HepG2 (cell line): ENCODE results near the gene SLC4A5. TPM values are rescaled to one million over a fixed set of nuclear protein-coding genes. Genes with fewer than 3 reads are reported as not detected.

Experiments used
- GMEB1 ChIP-seq: sonication (generic); formaldehyde crosslinking; IDR thresholded peaks from 2 replicates; pipeline ENCODE4 v1.5.1; 2020; ENCODE audit warnings: missing genetic modification reagents, mild to moderate bottlenecking, borderline replicate concordance
- HOXA5 ChIP-seq: sonication (generic); formaldehyde crosslinking; IDR thresholded peaks from 2 replicates; pipeline ENCODE4 v1.4.0; 2020; ENCODE audit warnings: missing genetic modification reagents
- ISL2 ChIP-seq: sonication (generic); formaldehyde crosslinking; IDR thresholded peaks from 2 replicates; pipeline ENCODE4 v1.5.0; 2020; ENCODE audit warnings: missing genetic modification reagents
- ISX ChIP-seq: sonication (generic); formaldehyde crosslinking; conservative IDR thresholded peaks from 2 replicates; pipeline ENCODE4 v1.5.0; 2020; ENCODE audit warnings: missing genetic modification reagents
- KDM5A ChIP-seq: fragments of 200-600 bp; sonication (generic); IDR thresholded peaks from 2 replicates; pipeline ENCODE4 v1.7.0; 2018; ENCODE audit warnings: antibody characterized with exemption, mild to moderate bottlenecking, low read length, borderline replicate concordance
- MBD4 ChIP-seq: IDR thresholded peaks from 2 replicates; pipeline ENCODE4 v1.6.1; 2012; ENCODE audit warnings: low read length, inconsistent platforms, borderline replicate concordance
- PCBP2 ChIP-seq: fragments of 200-400 bp; formaldehyde crosslinking; optimal IDR thresholded peaks from 2 replicates; pipeline ENCODE3; 2018; ENCODE audit warnings: low read length, low read depth; ENCODE audit not compliant: poor library complexity, severe bottlenecking
- PLRG1 ChIP-seq: fragments of 450-650 bp; conservative IDR thresholded peaks from 2 replicates; pipeline ENCODE4 v1.6.1; 2016
- SALL1 ChIP-seq: sonication (generic); formaldehyde crosslinking; IDR thresholded peaks from 2 replicates; pipeline ENCODE4 v1.8.0; 2022; ENCODE audit warnings: mild to moderate bottlenecking, missing genetic modification reagents
- SP140L ChIP-seq: sonication (generic); formaldehyde crosslinking; IDR thresholded peaks from 2 replicates; pipeline ENCODE4 v1.4.0; 2020; ENCODE audit warnings: missing genetic modification reagents, borderline replicate concordance
- SRSF4 ChIP-seq: fragments of 200-400 bp; formaldehyde crosslinking; IDR thresholded peaks from one replicate; pipeline ENCODE4 v1.6.1; 2018; ENCODE audit warnings: mild to moderate bottlenecking, low read depth, low read length, moderate library complexity; ENCODE audit not compliant: poor library complexity, severe bottlenecking
- XBP1 ChIP-seq: sonication (generic); formaldehyde crosslinking; IDR thresholded peaks from 2 replicates; pipeline ENCODE4 v1.5.0; 2020; ENCODE audit warnings: missing genetic modification reagents
- YEATS4 ChIP-seq: sonication (generic); formaldehyde crosslinking; IDR thresholded peaks from 2 replicates; pipeline ENCODE4 v1.4.0; 2020; ENCODE audit warnings: missing genetic modification reagents, borderline replicate concordance
- ZNF251 ChIP-seq: sonication (generic); formaldehyde crosslinking; IDR thresholded peaks from 2 replicates; pipeline ENCODE4 v1.9.0; 2021; ENCODE audit warnings: mild to moderate bottlenecking, missing genetic modification reagents
- ZNF318 ChIP-seq: sonication (generic); formaldehyde crosslinking; IDR thresholded peaks from 2 replicates; pipeline ENCODE4 v1.4.0; 2020; ENCODE audit warnings: mild to moderate bottlenecking, missing genetic modification reagents
- ZNF44 ChIP-seq: sonication (generic); formaldehyde crosslinking; IDR thresholded peaks from 2 replicates; pipeline ENCODE4 v1.5.1; 2020; ENCODE audit warnings: mild to moderate bottlenecking, missing genetic modification reagents
- ZNF775 ChIP-seq: sonication (generic); formaldehyde crosslinking; IDR thresholded peaks from 2 replicates; pipeline ENCODE4 v1.4.0; 2020; ENCODE audit warnings: missing genetic modification reagents, mild to moderate bottlenecking, moderate library complexity, borderline replicate concordance
- polyA plus RNA-seq, 8 experiments: library from polyadenylated mRNA; depleted of rRNA in 3 of 8; stranded (reverse) in 7 of 8; unstranded in 1 of 8; fragments of >200 nt; fragmentation: Illumina TruSeq in 4 of 8; extraction: Trizol in 4 of 8; gene quantifications; 2 replicates each; pipeline versions ENCODE4 v1.2.1 to v1.2.3, GENCODE V29; 2011 to 2016; ENCODE audit warnings: low read depth in 4 of 8, missing spikeins in 1 of 8, mixed read lengths in 1 of 8; ENCODE audit not compliant: insufficient read depth in 1 of 8
- total RNA-seq, 5 experiments: library from RNA; depleted of rRNA; stranded (reverse); fragments of >200 nt; fragmentation: Illumina TruSeq; extraction: Trizol; gene quantifications; 2 replicates each; pipeline ENCODE4 v1.2.3, GENCODE V29; 2016; ENCODE audit warnings: low read depth in 1 of 5
- TF ChIP-seq, protein P1 (sequence below): sonication (generic); formaldehyde crosslinking; IDR thresholded peaks from 2 replicates; pipeline ENCODE4 v1.4.0; 2020; ENCODE audit warnings: mild to moderate bottlenecking, missing genetic modification reagents

SLC4A5 gene
- total and polyA plus RNA-seq, 2 of the 13 experiments (the other 11 are each of a cell fraction or from before 2014, with no cell fraction given) = 0.50 TPM; not detected in 1

GRCh38 chr2:74178211-74179062 is 164.8 kb downstream of the SLC4A5 start, which contains the start of gene MOB1A (continued):
- TF ChIP-seq HOXA5 (peak; percentile 72), YEATS4 (CRISPR knock-in tag) (peak; percentile 83), ZNF44 (CRISPR knock-in tag) (peak; percentile 7; the same call in 1 of the 2 replicates), ZNF251 (CRISPR knock-in tag) (no peak), SP140L (no peak; the same call in 1 of the 2 replicates), PCBP2 (no peak), ISX (0 out of 2 replicates have a peak, but pooled peaks have one; percentile 54), GMEB1 (CRISPR knock-in tag) (peak; percentile 65; the same call in 1 of the 2 replicates), ZNF318 (CRISPR knock-in tag) (no peak), ZNF775 (CRISPR knock-in tag) (no peak), MBD4 (no peak), SRSF4 (no peak), KDM5A (peak; percentile 92), XBP1 (CRISPR knock-in tag) (no peak), PLRG1 (no peak), SALL1 (CRISPR knock-in tag) (peak; percentile 68; the same call in 1 of the 2 replicates), ISL2 (CRISPR knock-in tag) (peak; percentile 42; the same call in 1 of the 2 replicates)
- TF ChIP-seq, protein P1, sequence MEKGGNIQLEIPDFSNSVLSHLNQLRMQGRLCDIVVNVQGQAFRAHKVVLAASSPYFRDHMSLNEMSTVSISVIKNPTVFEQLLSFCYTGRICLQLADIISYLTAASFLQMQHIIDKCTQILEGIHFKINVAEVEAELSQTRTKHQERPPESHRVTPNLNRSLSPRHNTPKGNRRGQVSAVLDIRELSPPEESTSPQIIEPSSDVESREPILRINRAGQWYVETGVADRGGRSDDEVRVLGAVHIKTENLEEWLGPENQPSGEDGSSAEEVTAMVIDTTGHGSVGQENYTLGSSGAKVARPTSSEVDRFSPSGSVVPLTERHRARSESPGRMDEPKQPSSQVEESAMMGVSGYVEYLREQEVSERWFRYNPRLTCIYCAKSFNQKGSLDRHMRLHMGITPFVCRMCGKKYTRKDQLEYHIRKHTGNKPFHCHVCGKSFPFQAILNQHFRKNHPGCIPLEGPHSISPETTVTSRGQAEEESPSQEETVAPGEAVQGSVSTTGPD (CRISPR knock-in tag) = peak; percentile 31; the same call in 1 of the 2 replicates
